IPS-NIHi7 (cell line): Measurements from ENCODE around the gene APCDD1L.

ENCODE experiments used
- DNase-seq: peaks from one replicate; pipeline ENCODE4 v3.0.0; 2012; ENCODE audit warnings: mixed read lengths; ENCODE audit errors: extremely low spot score

Gene APCDD1L

DNA sequence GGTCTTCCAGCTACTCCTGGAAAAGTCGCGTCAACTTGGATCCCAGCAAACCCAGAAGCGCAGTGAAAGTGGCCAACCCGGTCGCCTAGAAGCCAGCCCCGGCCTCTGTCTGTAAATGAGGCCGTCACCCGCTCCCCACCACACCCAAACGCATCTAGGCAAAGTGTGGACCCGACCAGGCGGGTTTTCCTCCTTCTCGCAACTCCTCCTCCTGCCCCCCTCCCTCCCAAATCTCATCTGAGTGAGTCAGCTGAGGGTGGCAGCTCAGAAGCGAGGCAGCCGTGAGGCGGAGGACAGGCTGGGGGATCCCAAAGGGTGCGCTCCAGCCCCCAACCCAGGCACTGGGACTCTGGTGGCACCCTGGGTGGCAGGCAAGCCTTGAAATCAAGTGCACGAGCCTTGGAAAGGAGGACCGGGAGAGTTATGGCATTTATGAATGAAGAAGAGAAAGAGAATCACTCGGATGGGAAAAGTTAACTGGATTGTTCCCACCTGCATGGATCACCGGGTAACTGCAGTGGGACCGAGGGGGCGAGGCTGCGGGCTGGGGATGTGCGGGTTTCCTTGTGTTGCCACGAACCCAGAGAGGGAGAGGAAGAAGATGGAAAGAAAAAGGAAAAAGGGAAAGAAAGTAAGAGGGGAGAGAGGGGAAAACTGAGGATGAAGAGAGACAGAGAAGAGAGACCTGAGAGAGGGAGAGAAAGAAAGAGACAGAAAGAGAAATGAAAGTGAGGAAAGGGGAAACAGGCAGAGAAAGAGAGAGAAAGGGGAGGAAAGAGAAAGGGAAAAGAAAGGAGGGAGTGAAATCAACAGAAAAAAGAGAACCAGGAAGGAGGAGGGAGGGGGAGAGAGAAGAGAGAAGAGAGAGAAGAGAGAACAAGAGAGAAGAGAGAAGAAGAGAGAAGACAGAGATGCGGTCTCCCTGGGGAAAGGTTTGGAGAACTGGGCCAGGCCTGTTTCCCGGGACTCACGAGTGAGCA lies at the start of gene APCDD1L:
TSS of gene APCDD1L (minus strand) at position 167 of the 980 bp plus-strand sequence. CDS start 692 bp downstream, outside the sequence.
- DNase-seq = peak; percentile 72

DNA sequence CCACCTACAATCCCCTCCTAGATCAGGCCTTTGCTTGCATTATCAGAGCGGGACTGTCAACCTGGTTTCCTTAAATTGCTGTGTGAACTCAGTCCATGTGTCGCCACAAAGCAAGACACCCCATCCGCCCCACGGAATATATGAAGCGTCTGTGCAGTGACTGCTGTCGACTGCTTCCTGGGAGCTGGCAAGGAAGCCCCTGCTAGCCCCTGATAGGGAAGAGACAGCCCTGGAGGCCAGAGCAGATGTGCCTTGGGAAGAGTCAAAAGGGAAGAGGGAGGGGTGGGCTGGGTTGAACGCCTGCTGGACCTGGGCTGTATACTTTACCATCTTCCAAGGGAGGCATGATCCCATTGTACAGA lies 44.1 kb upstream of the APCDD1L start:
- DNase-seq = no peak

GRCh38 chr20:58558486-58559367 lies 43.5 kb upstream of the APCDD1L start:
- DNase-seq = peak; percentile 64

DNA sequence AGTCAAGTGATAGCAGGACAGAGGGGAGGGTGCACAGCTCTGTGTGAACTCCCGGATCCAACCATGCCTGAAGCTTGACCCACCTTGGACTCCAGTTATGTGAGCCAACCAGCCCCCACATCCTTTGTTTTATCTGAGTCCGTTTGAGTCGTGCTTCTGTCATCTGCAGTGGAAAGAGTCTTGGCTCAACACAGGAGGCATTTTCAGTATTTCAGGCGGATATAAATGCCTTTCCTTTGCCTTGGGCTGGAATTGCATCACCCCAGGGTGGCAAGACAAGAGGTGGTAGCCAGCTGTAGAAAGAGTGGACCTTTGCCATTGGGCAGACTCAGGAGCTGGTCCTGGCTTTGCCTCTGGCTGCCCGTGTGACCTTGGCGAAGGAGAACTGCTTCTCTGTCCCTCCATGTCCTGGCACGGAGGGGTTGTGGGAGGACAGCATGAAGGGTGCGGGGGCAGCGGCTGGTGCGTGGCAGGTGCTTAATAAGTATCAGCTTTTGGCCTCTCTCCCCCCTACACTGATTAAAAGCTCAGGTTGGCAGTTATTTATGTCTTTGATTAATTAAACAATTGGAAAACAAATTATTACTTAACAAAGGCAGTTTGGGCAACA lies 42.6 kb upstream of the APCDD1L start:
- DNase-seq = no peak

DNA sequence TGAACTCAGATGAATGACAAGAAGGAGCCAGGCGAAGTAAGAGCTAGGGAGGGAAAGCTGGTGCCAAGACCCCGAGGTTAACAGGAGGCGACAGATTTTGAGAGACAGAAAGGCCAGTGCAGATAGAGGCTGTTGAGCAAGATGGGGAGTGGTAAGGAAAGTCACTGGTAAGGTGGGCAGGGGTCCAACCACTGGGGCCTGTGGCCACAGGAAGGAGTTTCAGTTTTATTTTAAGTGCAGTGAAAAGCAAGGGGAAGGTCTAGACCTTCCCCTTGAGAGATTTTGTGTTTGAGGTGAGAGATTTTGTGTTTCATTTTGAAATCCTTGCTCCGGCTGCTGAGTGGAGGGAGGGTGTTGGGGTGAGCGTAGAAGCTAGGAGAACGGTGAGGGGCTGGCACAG lies 41.8 kb upstream of the APCDD1L start:
- DNase-seq = no peak

GRCh38 chr20:58555078-58555765 lies 40.0 kb upstream of the APCDD1L start:
- DNase-seq = no peak

GRCh38 chr20:58554541-58554940 lies 39.3 kb upstream of the APCDD1L start:
- DNase-seq = no peak

GRCh38 chr20:58553841-58554240 lies 38.6 kb upstream of the APCDD1L start:
- DNase-seq = no peak

- no peak for DNase-seq
These were observed 38.0 kb upstream of the APCDD1L start for GRCh38 chr20:58553166-58553696.

DNA sequence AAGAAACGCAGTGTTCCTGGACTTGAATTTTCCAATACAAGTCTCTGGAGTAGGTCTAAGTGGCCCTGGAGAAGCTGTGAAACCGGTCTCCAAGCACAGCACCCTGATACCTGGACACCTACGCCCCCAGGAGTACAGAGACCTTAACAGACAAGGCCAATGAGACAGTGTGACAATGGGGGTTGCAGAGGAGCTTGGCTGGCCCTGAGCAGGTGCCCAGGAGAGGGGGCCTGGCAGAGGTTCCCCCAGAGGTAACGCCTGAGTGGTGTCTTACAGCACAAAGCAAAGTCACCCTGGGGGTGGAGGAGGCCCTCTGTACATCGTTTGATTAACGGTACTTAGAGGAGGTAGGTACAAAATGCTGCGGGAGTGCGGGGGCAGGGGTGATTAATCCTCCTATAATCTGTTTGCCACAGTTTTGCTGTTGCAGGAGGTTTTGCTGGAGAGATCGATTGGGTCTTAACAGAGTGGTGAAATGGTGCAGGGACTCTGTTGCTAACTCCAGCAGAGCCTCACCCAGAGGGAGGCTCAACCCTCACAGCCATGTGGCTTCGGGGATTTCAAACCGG lies 37.3 kb upstream of the APCDD1L start:
- DNase-seq = no peak

DNA sequence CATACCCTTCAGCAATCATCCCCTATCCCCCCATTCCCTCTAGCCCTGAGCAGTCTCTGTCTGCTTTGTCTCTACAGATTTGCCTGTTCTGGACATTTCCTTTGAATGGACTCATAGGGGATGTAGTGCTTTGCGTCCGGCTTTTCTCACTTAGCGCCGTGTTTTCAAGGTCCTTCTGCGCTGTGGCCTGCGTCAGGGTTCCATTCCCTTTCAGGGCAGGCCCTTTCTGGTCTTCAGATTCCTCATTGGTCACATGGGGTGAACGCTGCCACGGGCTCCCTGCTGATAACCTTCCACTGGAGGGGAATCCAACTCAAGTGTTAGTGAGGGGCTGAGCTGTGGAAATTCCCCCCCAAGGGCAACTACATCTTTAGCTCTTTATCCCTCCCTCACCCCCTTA lies 36.4 kb upstream of the APCDD1L start:
- no peak for DNase-seq

DNA sequence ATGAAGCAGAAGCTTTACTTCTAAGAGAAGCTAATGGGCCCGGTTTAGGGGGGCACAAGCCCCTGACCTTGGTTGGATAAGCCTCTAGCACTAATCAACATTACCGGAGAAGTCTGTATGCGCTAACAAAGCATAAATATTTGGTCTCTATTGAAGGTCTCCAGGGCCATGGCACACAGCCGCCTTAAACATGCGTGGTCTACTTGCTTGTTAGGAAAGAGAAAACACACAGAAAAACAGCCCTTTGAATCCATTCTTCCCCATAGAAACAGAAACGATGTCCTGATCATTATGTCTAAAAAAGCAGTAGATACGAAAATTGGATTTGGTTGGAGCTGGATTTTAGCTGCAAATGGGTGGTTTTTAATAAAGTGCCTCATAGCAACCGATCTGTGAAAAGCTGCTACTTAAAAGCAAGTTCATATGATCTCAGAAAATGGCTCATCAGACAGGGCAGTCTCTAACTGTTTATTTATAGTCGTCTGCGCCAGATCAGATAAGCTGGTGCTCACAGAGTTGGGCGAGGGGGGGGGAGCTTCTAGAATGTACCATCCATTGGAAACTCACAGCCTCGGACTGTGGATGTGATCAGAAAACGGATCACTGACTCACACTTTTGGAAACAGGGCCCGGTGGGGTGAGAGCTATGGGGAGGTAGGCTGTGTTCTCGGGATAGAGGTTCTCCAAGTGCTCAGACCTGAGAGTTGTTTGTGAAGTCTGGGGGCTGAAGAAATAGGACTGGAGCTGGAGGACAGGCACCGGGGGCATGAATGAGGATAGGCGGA lies 35.3 kb upstream of the APCDD1L start:
- DNase-seq = no peak

DNA sequence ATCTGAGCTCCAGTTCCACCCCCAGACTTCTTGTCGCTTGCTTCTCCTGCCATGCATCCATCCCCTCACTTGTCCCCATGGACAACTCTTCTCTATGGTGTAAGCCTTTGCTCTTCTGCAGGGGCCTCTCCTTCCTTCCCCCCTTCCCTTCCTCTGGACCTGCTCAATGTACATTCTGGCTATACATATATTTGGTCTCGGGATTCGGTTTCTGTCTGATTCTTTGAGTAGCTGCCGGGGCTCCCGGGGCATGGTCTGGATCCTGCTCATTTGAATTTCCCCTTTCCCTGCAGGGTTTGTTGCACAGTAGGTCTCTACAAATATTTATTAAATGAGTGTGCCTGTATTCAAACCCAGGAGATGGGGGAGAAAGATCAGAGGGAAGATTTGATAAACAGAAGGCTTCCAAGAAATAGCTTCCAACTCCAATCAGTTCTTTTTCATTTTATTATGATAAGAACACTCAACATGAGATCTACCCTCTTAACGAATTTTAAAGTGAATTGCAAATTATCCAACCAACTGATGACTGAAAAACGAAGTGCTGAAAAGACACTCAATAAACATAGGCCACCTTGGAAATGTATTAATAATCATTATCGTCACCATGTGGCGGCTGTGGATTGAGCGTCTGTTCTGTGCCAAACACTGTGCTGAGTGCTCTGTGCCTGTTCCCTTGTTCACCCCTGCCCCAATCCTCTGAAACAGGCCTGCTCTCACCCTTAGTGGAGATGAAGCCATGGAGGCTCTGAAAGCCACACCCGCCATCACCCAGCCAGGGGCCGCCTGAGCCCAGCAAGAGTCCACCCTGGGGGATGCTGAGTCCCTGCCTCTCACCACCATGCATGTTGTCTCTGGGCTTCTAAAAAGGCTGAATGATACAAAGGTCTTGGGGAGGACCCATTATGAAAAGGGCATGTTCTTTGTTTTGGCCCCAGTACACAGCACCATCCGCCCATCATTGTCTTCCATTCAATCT lies 34.3 kb upstream of the APCDD1L start:
- DNase-seq = no peak

GRCh38 chr20:58547623-58548475 lies 32.6 kb upstream of the APCDD1L start:
- DNase-seq = no peak

DNA sequence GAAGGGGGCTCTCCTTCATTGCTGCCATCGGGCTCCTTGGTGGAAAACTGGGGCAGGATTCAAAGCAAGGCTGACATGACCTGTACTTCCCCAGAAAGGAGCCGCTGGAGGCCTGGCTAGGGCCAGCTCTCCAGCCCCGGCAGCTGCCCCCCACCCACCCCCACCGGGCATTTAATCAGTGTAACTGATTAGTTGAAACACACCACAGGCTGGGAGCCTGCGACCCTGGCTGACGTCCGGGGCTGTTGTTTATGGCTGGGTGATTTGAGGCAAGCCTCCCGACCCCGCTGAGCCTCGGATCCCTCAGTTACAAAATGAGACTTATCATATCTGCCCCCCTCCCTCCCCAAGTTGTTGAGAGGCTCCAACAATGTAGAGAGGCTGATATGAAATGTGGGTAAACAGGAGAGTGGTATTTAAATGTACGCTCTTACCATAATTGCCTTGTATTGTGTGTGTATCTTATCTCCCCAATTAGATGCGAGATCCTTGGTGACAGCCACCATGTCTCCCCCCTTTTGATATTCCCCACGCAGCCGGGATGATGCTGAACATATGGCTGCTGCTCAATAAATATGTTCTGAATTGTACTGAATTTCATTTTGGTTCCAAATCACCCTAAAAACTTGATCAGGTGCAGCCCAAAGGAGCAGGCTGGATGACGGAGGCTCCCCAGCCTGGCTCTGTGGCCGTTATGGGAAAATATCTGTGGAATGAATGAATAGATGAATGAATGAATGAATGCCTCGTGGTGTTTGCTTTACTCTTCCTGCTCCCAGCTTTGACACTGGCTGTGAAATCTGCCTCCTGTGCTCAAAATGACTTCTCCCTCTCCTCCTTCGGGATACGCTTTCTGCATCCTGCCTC lies 31.8 kb upstream of the APCDD1L start:
- no peak for DNase-seq

DNA sequence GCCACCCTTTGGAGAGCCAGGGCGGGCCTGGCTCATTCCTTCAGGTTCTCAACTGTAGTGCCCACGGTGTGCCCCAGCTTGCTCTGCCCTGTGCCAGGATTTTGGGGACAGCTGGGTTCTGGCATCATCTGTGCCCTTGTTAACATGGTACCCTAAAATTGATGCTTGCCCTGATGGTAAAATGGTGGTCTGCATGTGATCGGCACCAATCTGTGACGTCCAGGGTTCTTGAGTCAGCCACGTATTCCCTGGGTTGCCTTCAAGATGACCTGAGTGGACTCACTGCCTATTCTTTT lies 31.2 kb upstream of the APCDD1L start:
- no peak for DNase-seq
